HG02763 (cell line): ENCODE results near the gene DIDO1.
"Not testable (repeated sequence)": the region's sequence is repeated elsewhere in the genome, so short reads cannot be mapped to it uniquely, and the experiment has no call there.

Experiments used
- ATAC-seq: cut with Tn5 transposase; IDR thresholded peaks from one replicate; pipeline ENCODE4 v1.9.1; 2021; ENCODE audit warnings: mild to moderate bottlenecking, moderate library complexity; ENCODE audit not compliant: unreplicated experiment

Gene DIDO1

DNA sequence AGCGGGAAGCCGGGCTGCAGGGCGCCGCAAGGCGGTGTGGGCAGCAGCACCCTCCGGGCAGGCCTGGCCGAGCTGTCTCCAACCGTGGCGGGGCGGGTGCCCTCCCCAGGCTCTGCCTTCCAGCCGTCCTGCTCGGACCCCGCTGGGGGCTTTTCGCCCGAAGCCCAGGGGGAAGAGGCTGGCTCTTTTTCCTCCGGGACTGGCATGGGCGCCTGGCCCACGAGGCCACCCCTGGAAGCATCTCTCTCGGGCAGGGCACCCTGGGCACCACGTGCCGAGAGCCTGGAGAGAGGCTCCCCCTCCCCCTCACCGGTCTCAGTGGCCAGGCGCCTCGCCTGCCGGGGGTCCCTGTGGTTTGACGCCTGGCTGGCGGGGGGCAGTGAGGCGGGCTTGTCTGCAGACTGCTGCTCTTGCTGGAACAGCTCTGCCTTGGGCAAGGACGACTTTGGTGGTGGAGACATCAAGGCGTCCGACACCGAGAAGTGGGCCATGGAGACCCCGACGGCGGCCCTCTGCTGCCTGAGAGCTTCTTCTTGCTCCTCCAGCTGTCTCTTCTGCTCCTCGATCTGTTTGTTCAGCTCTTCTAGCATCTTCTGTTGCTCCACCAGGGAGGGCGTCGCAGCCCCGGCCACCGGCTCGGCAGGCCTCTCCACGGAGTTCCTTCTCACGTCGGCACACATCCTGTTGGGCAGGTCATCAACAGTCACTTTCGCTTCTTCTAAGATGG lies 45.2 kb downstream of the DIDO1 start:
- no peak for ATAC-seq

GRCh38 chr20:62880147-62880934 lies 46.0 kb downstream of the DIDO1 start:
- no peak for ATAC-seq

- no peak for ATAC-seq
These were observed 46.8 kb downstream of the DIDO1 start for GRCh38 chr20:62879275-62880146.

- no peak for ATAC-seq
These were observed 47.9 kb downstream of the DIDO1 start for GRCh38 chr20:62878244-62879038.

DNA sequence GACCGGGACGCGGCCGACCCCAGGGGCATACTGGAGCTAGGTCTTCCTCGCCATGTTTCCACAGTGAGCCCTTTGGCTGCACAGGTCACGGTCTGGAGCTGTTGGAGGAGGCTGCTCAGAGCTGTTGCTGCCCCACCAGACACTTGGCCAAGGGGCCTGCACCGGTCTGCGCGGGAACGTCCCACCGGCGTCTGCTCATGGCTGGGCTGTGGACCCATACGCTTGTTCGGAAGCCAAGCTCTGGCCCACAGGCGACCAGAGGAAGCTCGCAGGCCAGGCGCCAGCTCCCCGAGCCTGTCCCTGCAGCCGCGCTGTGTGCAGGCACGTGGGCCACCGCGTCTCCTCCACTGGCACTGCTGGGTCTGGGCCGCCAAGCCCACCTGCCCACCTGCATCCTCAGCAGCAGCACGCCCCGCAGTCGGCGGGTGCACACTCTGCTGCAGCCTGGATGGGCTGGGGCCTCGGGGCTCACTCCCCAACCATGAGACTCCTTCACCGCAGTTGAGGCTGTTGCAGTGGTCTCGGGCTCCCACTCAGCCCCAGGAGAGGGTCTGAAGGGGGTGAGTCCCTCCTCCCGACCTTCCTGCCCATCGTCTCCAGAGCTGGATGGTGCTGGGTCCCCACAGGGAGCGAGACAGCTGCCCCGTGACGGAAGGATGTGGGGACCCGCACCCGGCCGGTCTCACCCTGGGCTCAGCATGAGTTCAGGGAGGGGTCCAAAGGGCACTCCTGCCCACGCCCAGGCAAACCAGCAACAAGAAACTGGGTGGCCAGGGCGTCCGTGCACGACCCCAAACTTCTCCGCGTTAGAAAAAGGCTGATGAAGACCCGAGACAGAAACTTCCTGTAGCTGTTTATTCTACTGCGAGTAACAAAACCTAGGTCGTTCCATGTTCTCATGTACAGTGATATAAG lies 49.1 kb downstream of the DIDO1 start:
- no peak for ATAC-seq

- ATAC-seq = no peak
These were observed 49.8 kb downstream of the DIDO1 start for GRCh38 chr20:62876501-62876901.

DNA sequence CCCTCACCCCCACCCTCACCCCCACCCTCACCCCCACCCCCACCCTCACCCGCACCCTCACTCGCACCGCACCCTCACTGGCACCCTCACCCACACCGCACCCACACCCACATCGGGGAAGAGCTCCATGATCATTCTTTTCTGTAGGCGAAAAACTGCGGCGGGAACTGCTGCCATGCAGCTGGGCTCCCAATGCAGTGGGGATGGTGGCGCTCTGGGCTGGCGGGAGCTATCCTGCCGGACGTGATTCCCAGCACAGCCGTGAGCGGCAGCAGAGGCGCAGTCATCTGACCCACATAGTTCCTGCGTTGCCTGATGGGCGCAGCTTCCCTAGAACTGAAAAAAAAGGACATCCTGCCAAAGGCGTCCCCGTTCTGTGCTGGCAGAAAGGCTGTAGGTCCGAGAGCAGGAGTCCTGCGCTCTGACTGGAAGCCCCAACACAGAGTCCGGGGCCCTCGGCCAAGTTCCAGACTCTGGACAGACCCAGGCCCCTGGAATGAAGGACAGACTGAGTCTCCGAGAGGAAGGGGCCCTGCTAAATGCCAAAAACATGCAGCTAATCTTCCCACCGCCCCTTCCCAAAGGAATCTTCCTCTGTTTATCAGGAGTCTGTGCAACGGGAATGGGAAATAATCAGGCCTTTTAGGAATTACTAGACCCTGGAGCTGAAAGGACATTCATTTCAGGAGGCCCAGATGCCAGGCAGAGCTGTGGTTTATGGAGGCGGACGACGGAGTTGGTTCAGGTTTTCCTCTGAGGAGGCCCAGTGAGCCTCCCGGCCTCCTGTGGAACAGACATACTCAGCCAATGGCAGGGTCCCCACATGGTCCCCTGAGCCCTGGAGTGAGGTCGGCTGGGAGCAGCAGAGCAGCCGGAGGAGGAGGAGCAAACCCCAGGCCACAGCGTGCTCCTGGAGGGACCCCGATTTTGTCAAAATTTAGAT lies 50.6 kb downstream of the DIDO1 start:
- no peak for ATAC-seq

DNA sequence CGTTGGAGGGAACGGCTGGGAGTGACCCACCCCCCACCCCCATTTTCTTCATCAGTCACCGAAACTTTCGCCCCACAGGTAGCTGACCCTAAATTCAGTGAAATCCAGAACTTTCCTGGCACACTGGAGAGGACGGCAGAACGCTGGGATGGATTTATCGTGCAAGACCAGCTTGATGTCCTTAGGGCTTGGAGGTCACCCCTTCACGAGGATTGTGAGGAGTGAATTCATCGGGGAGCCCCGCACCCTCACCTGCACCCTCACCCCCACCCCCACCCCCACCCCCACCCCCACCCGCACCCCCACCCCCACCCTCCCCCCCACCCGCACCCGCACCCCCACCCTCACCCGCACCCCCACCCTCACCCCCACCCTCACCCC lies 51.4 kb downstream of the DIDO1 start:
- ATAC-seq = no peak

DNA sequence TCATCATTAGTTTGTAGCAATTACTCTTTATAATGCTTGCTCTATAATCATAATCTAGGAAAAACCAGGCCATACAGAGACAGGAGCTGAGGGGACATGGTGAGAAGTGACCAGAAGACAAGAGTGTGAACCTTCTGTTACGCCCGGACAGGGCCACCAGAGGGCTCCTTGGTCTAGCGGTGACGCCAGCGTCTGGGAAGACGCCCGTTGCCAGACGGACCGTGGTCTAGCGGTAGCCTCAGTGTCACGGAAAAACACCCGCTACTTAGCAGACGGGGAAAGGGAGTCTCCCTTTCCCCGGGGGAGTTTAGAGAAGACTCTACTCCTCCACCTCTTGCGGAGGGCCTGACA lies 52.6 kb downstream of the DIDO1 start:
- ATAC-seq = not testable (repeated sequence)

DNA sequence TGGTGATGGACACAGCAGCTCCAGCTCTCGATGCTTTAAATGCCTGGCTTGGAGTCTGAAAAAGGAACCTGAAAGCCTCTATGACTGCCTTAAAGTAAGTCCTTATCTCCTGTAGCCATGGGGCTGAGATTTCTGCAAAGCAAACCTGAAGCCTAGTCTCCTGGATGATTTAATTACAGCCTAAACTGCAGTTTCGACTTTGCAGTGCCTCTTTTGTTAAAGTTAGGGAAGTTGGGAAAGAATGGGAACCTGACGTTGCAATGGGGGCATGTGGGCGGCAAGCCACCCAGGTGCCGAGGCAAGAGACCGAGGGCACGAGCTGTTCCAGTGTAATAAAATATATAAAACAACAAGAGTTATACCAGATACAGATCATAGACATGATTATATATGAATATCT lies 53.0 kb downstream of the DIDO1 start:
- no peak for ATAC-seq

DNA sequence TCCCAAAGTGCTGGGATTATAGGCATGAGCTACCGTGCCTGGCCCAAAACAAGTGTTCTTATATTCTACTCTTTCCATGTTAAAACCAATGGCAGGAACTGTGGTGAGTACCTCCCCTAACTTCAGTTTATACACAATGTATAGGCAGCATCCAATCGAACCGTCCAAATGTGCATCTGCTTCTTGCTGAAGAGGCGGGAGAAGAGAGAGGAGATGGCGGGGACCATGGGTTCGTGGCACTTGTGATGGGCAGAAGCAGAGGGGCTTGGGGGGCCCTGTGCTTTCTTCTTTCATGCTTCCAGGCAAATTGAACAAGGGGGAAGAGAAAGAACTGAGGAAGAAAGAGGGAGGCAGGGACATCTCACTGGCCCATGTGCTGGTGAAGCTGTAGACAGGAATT lies 53.4 kb downstream of the DIDO1 start:
- no peak for ATAC-seq

DNA sequence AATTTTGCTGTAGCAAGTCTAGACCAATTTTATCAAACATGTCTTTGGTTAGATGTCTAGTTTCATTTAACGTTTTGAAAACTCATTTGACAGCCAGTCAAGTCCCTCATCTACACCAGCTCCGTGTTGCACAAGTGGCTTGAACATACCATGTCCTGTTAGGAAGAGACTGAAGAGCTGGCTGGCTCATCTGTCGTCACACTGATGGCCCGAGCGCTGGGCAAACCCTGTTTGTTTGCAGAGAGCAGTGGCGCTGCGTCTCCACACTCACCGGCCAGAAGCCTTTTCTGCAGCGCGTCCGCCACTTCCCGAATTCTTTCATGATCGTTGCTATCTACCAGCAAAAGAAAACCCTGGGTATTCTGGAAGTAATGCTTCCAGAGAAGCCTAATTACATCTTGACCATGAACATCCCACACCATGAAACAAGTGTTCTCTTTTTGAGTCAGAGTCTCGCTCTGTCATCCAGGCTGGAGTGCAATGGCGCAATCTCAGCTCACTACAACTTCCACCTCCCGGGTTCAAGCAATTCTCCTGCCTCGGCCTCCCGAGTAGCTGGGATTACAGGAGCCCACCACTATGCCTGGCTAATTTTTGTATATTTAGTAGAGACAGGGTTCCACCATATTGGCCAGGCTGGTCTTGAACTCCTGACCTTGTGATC lies 54.0 kb downstream of the DIDO1 start:
- no peak for ATAC-seq

DNA sequence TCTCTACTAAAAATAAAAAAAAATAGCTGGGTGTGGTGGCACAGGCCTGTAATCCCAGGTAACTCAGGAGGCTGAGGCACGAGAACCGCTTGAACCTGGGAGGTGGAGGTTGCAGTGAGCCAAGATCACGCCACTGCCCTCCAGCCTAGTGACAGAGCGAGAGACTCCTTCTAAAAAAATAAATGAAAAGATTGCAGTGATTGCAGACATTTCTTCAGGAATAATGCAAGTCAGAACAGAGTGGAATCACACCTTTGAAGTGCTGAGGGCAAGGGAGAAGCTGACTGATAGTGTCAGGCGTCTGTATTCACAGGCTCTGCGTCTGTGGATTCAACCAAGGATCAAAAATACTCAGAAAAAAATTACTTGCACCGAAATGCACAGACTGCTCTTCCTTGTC lies 62.1 kb downstream of the DIDO1 start:
- no peak for ATAC-seq

GRCh38 chr20:62861726-62862336 lies 64.5 kb downstream of the DIDO1 start, which contains the start of gene TCFL5:
Gene TCFL5, minus strand, starts transcription at chr20:62861822. Its CDS starts 152 bp downstream, at chr20:62861670.
- peak; percentile 83 for ATAC-seq

DNA sequence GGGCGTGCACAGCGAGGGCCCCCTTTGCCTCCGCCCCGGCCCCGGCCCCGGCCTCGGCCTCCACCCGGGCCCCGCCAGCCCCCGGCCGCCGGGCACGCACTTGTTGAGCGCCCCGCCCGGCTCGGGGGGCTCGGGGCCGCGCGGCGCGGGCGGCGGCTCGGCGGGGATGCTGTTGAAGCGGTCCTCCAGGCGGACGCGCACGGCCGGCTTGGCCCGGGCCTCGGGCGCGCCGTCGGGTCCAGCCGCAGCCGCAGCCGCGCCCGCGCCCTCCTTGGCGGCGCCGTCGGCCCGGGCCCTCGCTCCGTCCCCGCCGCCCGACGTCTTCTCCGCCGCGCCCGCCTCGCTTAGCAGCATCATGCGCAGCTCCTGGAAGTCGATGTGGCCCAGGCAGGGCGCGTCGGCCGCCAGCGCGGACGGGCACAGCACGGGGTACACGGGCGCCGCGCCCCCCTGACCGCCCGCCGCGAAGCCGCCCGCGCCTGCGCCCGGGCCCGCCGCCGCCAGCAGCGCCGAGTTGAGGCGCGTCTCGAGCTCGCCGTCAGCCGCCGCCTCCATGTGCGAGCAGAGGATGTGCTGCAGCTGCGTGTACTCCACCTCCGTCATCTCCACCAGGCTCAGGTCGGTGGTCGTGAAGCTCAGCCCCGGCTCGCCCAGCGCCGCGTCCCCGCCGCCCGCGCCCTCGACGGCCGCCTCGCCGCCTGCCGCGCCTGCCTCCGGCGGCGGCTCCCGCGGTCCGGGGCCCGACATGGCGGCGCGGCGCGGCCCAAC lies 65.2 kb downstream of the DIDO1 start:
- ATAC-seq = peak; percentile 34

- ATAC-seq = no peak
These were observed 65.8 kb downstream of the DIDO1 start for GRCh38 chr20:62860391-62860923.

DNA sequence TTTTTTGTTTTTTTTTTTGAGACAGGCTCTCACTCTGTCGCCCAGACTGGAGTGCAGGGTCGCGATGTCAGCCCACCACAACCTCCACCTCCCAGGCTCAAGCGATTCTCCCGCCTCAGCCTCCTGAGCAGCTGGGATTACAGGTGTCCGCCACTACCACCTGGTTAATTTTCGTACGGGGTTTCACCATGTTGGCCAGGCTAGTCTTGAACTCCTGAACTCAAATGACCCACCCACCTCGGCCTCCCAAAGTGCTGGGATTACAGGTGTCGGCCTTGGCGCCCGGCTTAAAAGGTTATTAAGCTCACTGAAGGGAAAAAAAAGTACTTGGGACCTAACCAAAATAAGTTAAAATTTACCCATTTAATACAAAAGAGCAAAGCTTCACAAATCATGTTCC lies 66.6 kb downstream of the DIDO1 start:
- no peak for ATAC-seq
